Osteocyte (in vitro differentiated cells): ENCODE measurements around the gene GFOD1. TPM values are rescaled to one million over a fixed set of nuclear protein-coding genes. Genes with fewer than 3 reads are reported as not detected.

Source experiments
- DNase-seq: peaks from one replicate; pipeline ENCODE4 v3.0.0; 2021; ENCODE audit warnings: mixed read lengths; ENCODE audit not compliant: unreplicated experiment; ENCODE audit errors: extremely low spot score
- H3K27ac Mint-ChIP-seq: one replicate; pipeline ENCODE4 v1.8.0; 2021; ENCODE audit warnings: mild to moderate bottlenecking, mixed read lengths; ENCODE audit not compliant: unreplicated experiment
- H3K27me3 Mint-ChIP-seq: one replicate; pipeline ENCODE4 v1.8.0; 2021; ENCODE audit warnings: mixed read lengths; ENCODE audit not compliant: unreplicated experiment
- H3K36me3 Mint-ChIP-seq: one replicate; pipeline ENCODE4 v1.8.0; 2021; ENCODE audit warnings: mixed read lengths; ENCODE audit not compliant: unreplicated experiment
- H3K4me1 Mint-ChIP-seq: one replicate; pipeline ENCODE4 v1.8.0; 2021; ENCODE audit warnings: mixed read lengths; ENCODE audit not compliant: unreplicated experiment
- H3K4me3 Mint-ChIP-seq: one replicate; pipeline ENCODE4 v1.8.0; 2021; ENCODE audit warnings: mild to moderate bottlenecking, moderate library complexity, mixed read lengths; ENCODE audit not compliant: unreplicated experiment
- H3K9me3 Mint-ChIP-seq: one replicate; pipeline ENCODE4 v1.8.0; 2021; ENCODE audit warnings: mixed read lengths; ENCODE audit not compliant: unreplicated experiment
- total RNA-seq: library from RNA; stranded (reverse); gene quantifications from 2 replicates; pipeline ENCODE4 v1.2.1, GENCODE V29; 2021
- TF ChIP-seq, protein P1 (sequence below): fragments of 200-600 bp; sonication (generic); IDR thresholded peaks from 2 replicates; pipeline ENCODE4 v1.5.0; 2021; ENCODE audit warnings: antibody characterized with exemption, mild to moderate bottlenecking, moderate library complexity

GFOD1 gene
- total RNA-seq, 1 donor from 2014 or later: 0.89 TPM

DNA sequence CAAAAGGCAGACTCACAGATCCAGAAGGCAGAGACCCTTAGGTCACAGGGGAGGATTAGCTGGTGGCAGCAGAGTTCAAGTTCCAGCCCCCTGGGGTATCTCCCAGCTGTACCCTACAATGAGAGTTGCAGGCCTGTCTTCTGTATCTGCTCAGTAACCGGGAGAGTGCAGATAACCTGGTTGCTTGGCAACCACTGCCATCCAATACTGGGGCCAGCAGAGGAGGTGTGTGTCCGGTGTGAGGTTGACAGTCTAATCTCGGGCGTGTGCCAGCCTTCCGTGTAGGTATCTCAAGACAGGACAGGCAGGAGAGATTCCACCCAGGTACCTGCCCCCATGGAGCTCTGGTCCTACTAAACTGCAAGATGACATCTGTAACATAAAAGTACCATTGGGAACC lies 102.4 kb downstream of the GFOD1 start:
- no peak overlapping the region for H3K27ac Mint-ChIP-seq
- no peaks in the 10 kb centered on the region for H3K4me1 Mint-ChIP-seq
- H3K36me3 Mint-ChIP-seq: no peaks in the 10 kb centered on the region
- no peak for DNase-seq
- H3K9me3 Mint-ChIP-seq: no peaks in the 10 kb centered on the region
- TF ChIP-seq, protein P1, sequence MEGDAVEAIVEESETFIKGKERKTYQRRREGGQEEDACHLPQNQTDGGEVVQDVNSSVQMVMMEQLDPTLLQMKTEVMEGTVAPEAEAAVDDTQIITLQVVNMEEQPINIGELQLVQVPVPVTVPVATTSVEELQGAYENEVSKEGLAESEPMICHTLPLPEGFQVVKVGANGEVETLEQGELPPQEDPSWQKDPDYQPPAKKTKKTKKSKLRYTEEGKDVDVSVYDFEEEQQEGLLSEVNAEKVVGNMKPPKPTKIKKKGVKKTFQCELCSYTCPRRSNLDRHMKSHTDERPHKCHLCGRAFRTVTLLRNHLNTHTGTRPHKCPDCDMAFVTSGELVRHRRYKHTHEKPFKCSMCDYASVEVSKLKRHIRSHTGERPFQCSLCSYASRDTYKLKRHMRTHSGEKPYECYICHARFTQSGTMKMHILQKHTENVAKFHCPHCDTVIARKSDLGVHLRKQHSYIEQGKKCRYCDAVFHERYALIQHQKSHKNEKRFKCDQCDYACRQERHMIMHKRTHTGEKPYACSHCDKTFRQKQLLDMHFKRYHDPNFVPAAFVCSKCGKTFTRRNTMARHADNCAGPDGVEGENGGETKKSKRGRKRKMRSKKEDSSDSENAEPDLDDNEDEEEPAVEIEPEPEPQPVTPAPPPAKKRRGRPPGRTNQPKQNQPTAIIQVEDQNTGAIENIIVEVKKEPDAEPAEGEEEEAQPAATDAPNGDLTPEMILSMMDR: no peak
- no peaks in the 10 kb centered on the region for H3K27me3 Mint-ChIP-seq
- H3K4me3 Mint-ChIP-seq: no peak overlapping the region

DNA sequence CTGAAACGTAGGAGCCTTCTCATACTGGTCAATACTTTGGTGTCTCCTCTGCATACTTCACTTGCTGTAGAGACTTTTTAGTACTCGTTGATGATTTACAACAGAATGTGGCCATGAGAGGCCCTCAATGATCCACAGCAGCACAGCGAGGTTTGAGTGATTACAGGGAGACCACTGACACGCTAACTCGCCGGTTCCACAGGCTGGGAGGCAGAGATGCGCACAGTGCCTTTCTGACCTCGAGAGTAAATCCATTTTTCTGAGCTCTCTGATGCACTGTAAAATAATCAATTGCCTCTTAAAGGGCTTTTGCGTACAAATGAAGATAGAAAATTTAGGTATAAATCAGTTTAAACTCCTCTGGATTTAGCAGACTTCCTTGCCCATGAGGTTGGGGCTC lies 102.9 kb downstream of the GFOD1 start:
- Mint-ChIP-seq H3K27me3 (no peaks in the 10 kb centered on the region), H3K4me3 (no peak overlapping the region), H3K9me3 (no peaks in the 10 kb centered on the region)

DNA sequence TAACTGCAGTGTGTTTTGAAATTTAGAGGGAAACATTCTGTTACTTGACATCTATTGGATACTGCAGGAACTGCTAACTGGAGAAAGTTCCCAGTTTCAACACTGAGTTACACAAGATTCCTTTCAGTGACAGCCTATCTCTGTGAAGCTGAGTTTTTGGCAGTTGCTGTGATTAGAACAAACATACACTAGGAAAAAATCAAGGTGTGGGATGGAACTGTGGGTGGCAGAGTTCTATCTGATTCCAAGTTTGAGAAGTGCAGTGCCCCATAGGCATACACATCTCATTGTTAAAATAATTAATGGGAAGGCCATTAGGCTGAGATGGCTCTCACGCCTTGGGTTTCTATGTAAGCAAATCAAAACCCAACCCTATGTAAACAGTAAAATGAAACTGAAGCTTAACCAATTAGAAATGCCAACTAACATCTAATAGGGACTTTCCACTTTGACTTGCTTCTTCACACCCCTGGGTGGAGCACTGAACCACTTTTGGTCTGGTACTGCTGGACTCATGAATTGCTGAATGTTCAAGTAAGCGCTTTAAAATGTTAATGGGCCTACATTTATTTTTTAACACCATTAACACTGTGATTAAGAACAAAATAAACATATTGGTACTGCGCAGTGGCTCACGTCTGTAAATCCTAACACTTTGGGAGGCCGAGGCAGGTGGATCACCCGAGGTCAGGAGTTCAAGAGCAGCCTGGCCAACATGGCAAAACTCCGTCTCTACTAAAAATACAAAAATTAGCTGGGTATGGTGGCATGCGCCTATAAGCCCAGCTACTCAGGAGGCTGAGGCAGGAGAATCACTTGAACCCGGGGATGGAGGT lies 103.9 kb downstream of the GFOD1 start:
- no peak overlapping the region for H3K4me3 Mint-ChIP-seq
- no peaks in the 10 kb centered on the region for H3K36me3 Mint-ChIP-seq
- no peak for DNase-seq
- H3K27ac Mint-ChIP-seq: no peak overlapping the region
- no peaks in the 10 kb centered on the region for H3K4me1 Mint-ChIP-seq
- no peaks in the 10 kb centered on the region for H3K27me3 Mint-ChIP-seq
- H3K9me3 Mint-ChIP-seq: no peaks in the 10 kb centered on the region
- TF ChIP-seq, protein P1: peak; percentile 23

More for the DNA sequence above, 102.9 kb downstream of the GFOD1 start:
- DNase-seq: no peak
- TF ChIP-seq, protein P1: no peak
- Mint-ChIP-seq H3K27ac (no peak overlapping the region), H3K36me3 (no peaks in the 10 kb centered on the region), H3K4me1 (no peaks in the 10 kb centered on the region)

DNA sequence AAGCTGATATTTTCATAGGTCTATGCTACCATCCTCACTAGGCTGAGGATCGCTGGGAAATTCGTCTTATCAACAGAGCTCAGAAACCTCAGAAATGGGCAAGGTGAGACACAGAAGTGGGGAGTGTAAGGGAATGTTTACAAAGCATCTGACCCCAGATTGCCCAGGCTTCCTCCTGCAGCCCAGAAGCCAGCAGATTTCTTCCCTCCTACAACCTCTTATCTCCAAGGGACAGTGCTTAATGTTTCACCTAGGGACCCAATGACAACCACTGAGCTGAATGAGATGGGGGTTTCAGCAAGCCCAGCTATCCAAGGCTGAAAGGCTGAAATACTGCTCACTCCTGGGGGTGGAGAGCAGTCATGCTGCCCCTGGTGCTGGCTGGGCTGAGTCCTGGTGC lies 106.6 kb downstream of the GFOD1 start:
- Mint-ChIP-seq H3K27ac (no peak overlapping the region), H3K27me3 (no peaks in the 10 kb centered on the region), H3K4me1 (no peaks in the 10 kb centered on the region), H3K4me3 (no peak overlapping the region), H3K36me3 (no peaks in the 10 kb centered on the region), H3K9me3 (no peaks in the 10 kb centered on the region)
- DNase-seq: no peak
- TF ChIP-seq, protein P1: no peak

DNA sequence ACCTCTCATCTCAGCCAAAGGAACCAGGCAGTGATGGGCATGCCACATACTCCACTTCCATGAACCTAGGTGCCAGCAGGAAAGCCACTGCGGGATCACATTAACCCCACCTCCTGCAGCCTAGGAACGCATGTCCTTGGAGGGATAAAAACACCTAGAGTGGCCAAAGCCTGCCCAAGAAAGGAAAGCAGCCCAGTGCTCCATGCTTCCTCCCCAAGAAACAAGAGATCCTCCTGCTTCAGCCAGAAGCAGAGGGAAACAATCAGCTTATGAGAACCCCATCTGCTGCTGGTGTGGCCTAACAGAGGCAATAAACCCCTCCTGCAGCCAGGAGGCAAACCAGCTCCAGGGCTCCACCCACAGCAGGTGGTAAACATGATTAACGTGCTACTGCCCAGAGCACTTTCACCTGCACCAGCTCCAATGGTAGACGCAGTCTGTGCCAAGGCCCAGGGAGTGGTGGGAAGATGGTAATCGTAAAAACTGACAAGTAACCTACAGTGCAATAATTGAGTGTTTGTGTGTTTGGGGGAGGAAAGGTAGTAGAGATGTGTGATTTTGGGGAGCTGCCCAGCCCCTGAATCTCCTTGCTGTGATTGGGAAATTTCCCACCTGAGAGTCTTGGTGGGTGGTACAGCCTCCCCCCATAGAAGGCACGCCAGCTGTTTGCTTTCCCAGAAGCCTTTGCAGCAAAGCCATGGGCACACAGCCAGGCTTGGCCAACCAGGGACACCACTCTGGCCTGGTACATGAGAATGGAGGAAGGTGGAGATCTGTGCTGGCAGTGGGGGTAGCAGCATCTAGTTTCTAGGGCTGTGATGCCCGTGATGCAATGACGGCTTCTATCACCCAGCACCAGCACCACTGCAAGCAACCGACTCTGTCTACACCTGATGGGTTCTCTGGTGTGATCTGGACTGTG lies 108.5 kb downstream of the GFOD1 start:
- no peak overlapping the region for H3K4me3 Mint-ChIP-seq

More for the DNA sequence above, 108.5 kb downstream of the GFOD1 start:
- H3K9me3 Mint-ChIP-seq: no peaks in the 10 kb centered on the region
- TF ChIP-seq, protein P1: no peak
- no peaks in the 10 kb centered on the region for H3K36me3 Mint-ChIP-seq
- no peaks in the 10 kb centered on the region for H3K27me3 Mint-ChIP-seq
- H3K27ac Mint-ChIP-seq: no peak overlapping the region
- H3K4me1 Mint-ChIP-seq: no peaks in the 10 kb centered on the region
- DNase-seq: no peak
